ENCODE data around the gene SERP1.

DNA sequence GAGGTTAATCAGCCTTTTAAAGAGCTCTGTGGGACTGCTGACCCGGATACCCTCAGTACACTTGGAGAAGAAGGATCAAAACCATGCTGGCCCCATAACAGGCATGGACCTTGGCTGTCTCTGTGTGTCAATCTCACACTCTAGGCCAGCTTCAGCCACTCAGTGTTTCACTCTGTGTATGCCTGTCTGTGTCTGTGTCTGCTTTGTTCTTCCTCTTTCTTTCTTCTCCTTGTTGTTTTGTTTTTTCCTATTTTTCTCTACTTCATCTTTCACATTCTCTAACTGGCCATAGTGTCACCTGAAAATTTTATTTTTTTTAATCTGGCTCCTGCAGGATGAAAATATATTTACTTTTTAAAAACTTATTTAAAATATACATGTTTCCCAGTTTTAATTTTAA is 51.1 kb downstream of the SERP1 start:
- TF ChIP-seq CTCF (conservative IDR thresholded peaks at IDR 0.05; ENCODE audit: low read depth, low read length): no peak
- TF ChIP-seq EZH2 (IDR thresholded peaks at IDR 0.05; ENCODE audit: borderline replicate concordance, low read depth, low read length, poor library complexity, severe bottlenecking): no peak
